ENCODE results near the gene PDE10A. TPM values are rescaled to one million over a fixed set of nuclear protein-coding genes. Genes with fewer than 3 reads are reported as not detected.

Gene PDE10A
- total RNA-seq, 1 experiment from 2014 or later, result 0.07 TPM

GRCh38 chr6:165390475-165390874 lies 272.6 kb downstream of the PDE10A start:
- no peak for DNase-seq (ENCODE audit: low read depth)

GRCh38 chr6:165389534-165389933 lies 273.5 kb downstream of the PDE10A start:
- no peak for DNase-seq (ENCODE audit: low read depth)

- DNase-seq (ENCODE audit: low read depth), result no peak
Observed at GRCh38 chr6:165383323-165383722, 279.7 kb downstream of the PDE10A start.

GRCh38 chr6:165376100-165376499 lies 286.9 kb downstream of the PDE10A start:
- DNase-seq (ENCODE audit: low read depth), result no peak

GRCh38 chr6:165365371-165365770 lies 297.7 kb downstream of the PDE10A start:
- DNase-seq (ENCODE audit: low read depth), result no peak

- no peak for DNase-seq (ENCODE audit: low read depth)
Observed at GRCh38 chr6:165345700-165346099, 317.3 kb downstream of the PDE10A start.

GRCh38 chr6:165340532-165340931 lies 322.5 kb downstream of the PDE10A start:
- no peak for DNase-seq (ENCODE audit: low read depth)

GRCh38 chr6:165325609-165326008 lies 337.4 kb downstream of the PDE10A start:
- no peak for DNase-seq (ENCODE audit: low read depth)

GRCh38 chr6:165321555-165322145 lies 341.4 kb downstream of the PDE10A start:
- no peak for DNase-seq (ENCODE audit: low read depth)

- DNase-seq (ENCODE audit: low read depth), result no peak
Observed at GRCh38 chr6:165321150-165321549, 341.9 kb downstream of the PDE10A start.

GRCh38 chr6:165317723-165318122 lies 345.3 kb downstream of the PDE10A start:
- no peak for DNase-seq (ENCODE audit: low read depth)

- DNase-seq (ENCODE audit: low read depth), result peak; percentile 39
Observed at GRCh38 chr6:165308926-165309731, 353.9 kb downstream of the PDE10A start, which contains the start of gene C6orf118. C6orf118 (minus strand) TSS chr6:165309605; CDS start chr6:165309586, 19 bp downstream.

- DNase-seq (ENCODE audit: low read depth), result no peak
Observed at GRCh38 chr6:165306955-165307354, 356.1 kb downstream of the PDE10A start.

- no peak for DNase-seq (ENCODE audit: low read depth)
Observed at GRCh38 chr6:165301372-165302246, 361.4 kb downstream of the PDE10A start.

- no peak for DNase-seq (ENCODE audit: low read depth)
Observed at GRCh38 chr6:165300422-165300936, 362.6 kb downstream of the PDE10A start.

GRCh38 chr6:165298875-165299274 lies 364.2 kb downstream of the PDE10A start:
- DNase-seq (ENCODE audit: low read depth), result no peak

- DNase-seq (ENCODE audit: low read depth), result no peak
Observed at GRCh38 chr6:165298402-165298801, 364.6 kb downstream of the PDE10A start.

- no peak for DNase-seq (ENCODE audit: low read depth)
Observed at GRCh38 chr6:165292657-165293056, 370.4 kb downstream of the PDE10A start.
